NCI-H524 (cell line): Measurements from ENCODE around the gene CHCHD3.

Source experiments
- DNase-seq, 2 experiments: peaks; one replicate each; lab custom pipeline; 2025; lab: John Stamatoyannopoulos, UW

Gene CHCHD3

GRCh38 chr7:132815696-132816311 lies 266.1 kb downstream of the CHCHD3 start:
- DNase-seq: no peak

DNA sequence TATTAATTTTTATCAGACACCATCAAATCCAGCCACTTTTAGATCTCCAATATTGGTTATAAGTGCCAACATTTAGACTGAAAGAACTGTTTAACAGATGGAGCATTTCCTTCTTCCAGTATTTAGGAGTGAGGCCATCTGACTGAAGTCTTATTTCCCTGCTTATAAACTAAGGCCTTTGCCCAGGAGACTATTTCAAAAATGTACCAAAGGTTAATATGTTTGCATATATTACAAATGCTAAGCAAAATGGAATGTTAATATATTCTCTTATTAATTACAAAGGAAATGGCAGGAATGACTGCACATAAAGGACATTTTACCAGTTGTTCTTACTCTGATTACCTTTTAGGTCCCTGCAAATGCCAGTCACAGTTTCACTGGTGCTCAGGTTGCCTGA lies 266.8 kb downstream of the CHCHD3 start:
- DNase-seq: no peak

DNA sequence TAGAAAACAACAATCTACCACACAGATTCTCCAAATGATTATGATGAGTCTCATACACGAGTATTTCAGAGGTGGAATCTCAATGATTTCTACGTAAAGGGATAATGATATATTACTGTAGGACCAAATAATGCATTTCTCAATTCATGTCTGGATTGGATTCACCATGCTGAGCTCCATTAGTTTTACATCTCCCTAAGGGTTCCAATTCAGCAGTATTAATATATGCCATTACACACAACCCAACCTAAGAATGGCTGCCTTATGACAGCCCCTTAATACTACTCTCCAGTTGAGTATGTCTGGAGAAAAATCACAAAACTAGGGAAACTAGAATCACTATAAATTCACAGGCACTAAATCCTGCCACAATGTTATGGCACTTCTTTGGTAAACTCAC lies 271.3 kb downstream of the CHCHD3 start:
- no peak for DNase-seq

GRCh38 chr7:132806834-132807233 lies 275.1 kb downstream of the CHCHD3 start:
- no peak for DNase-seq

DNA sequence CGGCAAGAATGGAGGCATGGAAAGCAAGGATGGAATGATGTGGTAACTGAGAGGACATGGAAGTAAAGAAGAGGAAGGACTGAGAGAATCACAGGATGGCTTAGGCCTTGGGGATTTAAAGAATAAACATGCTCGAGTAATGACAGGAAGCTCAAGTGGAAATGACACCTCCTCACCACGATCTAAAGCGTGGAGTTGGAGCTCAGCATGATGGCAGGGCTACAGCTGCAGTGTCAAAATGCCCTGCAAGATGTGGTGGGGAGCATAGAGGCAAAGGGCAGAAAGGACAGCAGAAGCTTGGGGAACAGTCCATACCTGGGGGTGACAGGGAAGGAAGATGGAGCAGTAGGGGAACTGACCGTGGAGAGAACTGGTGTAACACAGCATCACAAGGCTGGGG lies 276.1 kb downstream of the CHCHD3 start:
- no peak for DNase-seq

DNA sequence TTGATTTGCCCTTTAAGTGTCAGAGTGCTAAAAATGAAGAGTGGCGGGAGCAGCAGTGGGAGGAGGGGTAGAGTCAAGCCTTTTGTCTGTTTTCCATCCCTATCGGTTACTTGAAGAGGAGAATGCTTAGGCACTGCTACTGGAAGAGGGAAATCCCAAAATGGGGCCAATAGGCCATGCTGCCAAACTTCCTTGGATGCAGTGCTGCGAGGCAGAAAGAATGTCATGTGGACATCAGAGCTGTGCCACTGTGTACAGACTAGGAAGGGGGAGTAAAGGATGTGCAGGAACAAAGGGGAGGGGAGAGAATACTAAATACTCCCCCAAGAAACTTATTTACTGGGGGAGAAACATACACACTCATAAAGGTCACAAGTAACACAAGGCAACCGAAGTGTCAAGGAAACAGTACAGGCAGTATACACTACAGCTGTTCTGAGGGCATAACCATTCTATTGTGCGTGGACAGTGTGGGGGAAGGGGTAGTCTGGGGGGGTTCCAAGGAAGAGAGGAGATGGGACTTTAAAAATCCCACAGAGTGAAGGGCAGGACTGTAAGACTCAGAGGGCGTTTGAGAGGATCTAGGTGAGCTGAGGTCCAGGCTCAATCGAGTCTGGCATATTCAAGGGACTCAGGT lies 276.9 kb downstream of the CHCHD3 start:
- DNase-seq: no peak

GRCh38 chr7:132800522-132800921 lies 281.4 kb downstream of the CHCHD3 start:
- DNase-seq: no peak

DNA sequence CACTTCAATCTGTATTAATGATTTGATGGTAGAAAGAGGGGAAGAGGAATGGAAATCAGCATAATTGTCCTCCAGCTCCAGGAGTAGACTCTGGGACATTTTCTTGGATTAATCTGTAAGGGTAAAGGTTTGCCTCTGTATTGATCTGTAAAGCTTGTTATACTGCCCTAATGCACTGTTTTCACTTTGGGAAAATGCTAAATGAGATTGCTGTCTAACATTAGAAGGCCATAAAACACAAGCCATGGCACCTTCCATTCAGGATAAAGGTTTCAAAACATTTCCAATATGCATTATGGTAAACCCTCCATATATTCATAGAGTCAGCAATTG lies 282.8 kb downstream of the CHCHD3 start:
- DNase-seq: no peak

DNA sequence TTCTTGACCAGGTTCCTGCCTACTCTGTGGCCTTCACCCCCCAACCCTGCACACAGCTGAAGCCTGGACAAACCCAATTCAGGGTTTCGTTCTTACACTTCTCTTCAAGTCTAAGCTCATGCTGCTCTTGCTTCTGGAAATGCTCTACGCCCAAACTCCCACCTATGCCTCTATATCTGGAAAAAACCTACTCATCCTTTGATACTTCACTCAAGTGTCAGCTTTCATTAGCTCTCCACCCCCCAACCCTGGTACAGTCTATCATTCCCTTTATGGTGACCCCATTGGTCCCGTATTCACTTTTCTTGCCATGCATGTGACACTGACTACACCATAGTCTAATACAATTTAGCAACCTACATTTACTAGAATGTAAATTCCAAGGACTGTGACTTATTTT lies 284.7 kb downstream of the CHCHD3 start:
- DNase-seq: no peak

- no peak for DNase-seq
Measured at GRCh38 chr7:132793474-132793873, 288.4 kb downstream of the CHCHD3 start.

DNA sequence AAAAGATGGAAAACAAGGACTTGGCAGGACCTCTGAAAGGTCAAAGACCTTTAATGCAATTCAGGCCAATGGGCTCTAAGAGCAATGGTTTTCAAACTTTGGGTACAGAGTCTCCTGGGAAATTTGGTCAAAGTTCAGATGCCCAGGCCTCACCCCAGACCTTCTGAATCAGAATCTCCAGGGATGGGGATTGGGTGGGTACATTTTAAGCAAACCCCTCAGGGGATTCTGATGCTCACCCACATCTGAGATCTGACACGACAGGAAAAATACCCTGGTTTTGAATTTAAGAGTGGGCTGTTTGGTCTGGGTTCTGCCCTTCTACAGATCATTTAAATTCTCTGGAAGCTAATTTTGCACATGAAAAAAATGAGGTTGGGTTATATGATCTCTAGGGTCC lies 290.9 kb downstream of the CHCHD3 start:
- no peak for DNase-seq

DNA sequence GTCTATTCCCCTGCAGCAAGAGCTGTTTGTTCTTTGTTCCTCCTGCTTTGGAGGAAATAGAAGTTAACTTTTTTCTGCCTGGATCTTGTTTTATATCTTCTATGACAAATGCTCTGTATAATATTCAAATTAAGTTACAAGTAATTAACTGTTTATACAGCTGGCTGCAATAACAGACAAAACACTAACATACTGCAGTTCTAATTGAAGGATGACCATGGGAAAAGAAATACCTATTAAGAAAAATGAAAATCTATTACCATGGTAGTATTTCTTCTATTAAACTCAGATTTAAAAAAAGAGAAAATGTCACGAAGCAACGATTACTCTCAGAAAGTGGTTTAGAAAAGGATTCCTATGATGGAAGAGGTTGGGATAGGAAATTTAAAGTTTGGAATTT lies 291.8 kb downstream of the CHCHD3 start:
- DNase-seq: no peak

- no peak for DNase-seq
Measured at GRCh38 chr7:132789281-132789680, 292.6 kb downstream of the CHCHD3 start.

- no peak for DNase-seq
Measured at GRCh38 chr7:132785870-132786269, 296.0 kb downstream of the CHCHD3 start.

DNA sequence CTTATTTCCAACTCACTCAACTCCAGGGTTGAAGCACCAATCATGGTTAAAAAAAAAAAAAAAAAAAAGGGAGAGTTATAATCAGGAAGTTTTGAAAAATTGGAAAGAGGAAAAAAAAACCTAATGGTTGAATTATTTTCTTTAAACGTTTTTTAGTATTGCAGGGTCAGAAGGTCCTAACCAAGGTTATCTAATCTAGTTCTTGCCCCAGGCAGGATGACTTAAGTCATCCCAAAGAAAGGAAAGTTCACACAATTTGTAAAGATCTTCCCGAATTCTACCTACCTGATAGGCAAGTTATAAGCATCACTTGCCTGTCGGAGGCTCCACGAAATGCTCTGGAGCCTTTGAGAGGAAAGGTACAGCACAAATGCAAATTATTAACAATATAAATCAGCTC lies 297.5 kb downstream of the CHCHD3 start:
- no peak for DNase-seq

GRCh38 chr7:132783824-132784223 lies 298.1 kb downstream of the CHCHD3 start:
- DNase-seq: no peak

GRCh38 chr7:132782777-132783640 lies 298.9 kb downstream of the CHCHD3 start:
- no peak for DNase-seq

DNA sequence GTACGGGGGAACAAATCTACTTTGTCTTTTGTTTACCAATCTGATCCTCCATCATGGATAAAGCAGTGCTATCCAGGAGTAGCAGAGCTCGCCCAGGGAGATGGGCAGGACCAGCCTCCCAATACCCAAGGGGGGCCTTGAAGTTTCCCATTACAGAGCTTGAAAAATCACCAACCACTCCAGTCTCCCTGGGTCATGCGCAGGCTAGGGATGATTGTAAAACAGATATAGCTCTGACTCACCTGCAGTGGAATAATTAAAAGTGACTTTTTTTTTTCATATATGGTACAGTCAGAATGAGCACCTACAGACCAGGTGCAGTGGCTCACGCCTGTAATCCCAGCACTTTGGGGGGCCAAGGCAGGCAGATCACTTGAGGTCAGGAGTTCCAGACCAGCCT lies 301.1 kb downstream of the CHCHD3 start:
- no peak for DNase-seq

GRCh38 chr7:132779164-132779563 lies 302.7 kb downstream of the CHCHD3 start:
- DNase-seq: no peak

- DNase-seq: no peak
Measured at GRCh38 chr7:132778761-132779160, 303.1 kb downstream of the CHCHD3 start.

DNA sequence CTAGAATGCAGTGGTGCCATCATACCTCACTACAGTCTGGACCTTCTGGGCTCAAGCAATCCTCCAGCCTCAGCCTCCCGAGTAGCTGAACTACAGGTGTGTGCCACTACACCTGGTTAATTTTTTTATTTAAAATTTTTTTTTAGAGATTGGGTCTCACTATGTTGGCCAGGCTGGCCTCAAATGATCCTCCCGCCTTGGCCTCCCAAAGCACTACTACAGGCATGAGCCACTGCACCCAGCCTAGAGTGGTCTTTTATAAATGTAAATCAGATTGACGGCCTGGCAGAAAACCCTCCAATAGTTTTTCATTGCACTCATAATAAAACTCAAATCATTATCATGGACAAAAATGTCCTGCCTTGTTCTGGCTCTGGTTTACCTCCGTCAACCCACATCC lies 303.9 kb downstream of the CHCHD3 start:
- no peak for DNase-seq

DNA sequence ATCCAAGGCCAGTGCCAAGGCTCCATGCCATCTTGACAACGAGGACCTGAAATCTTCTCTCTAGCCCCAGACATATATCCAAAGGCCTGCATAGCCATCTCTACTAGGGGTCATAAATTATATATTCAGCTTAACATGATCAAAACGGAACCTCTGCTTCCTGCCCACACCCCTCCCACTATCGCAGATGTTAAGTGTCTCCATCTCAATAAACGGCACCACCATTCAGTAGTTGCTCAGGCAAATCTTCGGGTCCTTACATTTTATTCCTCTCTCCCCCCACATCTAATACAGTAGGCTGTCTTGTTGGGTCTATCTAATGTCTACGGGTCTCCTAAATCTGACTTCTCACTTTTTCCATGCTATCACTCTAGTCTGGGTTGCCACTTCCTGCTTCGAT lies 304.5 kb downstream of the CHCHD3 start:
- DNase-seq: no peak

DNA sequence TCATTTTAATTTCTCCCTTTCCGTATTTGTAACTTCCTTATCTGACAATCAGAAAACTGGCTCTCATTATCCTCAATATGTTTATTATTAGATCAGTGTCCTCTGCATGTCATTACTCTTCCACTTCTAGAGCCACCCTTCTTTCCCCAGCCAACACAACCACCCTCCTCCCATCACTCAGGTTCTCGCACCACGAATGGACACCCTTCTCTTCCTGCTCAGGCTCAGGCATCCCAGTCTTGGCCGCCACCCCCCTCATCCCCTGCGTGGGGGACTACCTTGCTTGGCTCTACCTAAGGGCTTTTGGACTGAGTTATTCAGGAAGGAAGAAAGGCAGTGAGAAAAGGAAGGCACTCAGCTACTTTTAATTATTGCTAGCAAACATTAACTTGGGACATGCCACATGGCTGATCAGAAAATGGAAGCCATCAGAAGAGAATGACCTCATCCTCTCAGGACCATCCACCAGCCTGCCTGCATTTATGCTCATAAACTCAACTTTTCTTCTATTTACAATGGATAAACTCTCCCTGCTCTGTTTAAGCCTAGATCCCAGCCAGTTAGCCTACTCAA lies 305.8 kb downstream of the CHCHD3 start:
- no peak for DNase-seq
